ENCODE data around the gene ZNF592. TPM values are rescaled to one million over a fixed set of nuclear protein-coding genes. Genes with fewer than 3 reads are reported as not detected.

ZNF592 gene
- polyA plus RNA-seq, 1 donor (not counting 4 experiments of a cell fraction or from before 2014, with no cell fraction given) = 4.1 TPM

DNA sequence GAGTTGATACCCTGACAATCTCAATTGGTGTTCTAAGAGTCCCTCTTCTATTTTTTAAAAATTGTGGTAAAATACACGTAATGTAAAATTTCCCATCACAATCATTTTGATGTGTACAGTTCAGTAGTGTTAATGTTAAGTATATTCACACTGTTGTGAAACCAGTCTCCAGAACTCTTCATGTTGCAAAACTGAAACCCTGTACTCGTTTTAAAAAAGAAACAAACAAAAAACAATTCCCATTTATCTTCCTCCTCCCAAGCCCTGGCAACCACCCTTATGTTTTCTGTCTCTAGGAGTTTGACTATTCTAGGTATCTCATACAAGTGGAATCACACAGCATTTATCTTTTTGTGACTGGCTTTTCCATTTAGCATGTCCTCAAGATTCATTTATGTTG is 40.1 kb downstream of the ZNF592 start:
- Histone ChIP-seq H3K27ac (ENCODE audit: control insufficient read depth, insufficient read depth, low read length) (no peak overlapping the region), H3K79me2 (ENCODE audit: control insufficient read depth, insufficient read depth, low read length) (peaks cover 45% of the 10 kb centered on the region), H3K4me2 (ENCODE audit: control insufficient read depth, extremely low read depth, insufficient read depth, low read depth, low read length) (no peak overlapping the region), H3K27me3 (ENCODE audit: control insufficient read depth, extremely low read depth, insufficient read depth, low read length) (no peaks in the 10 kb centered on the region), H3K9me1 (ENCODE audit: control insufficient read depth, extremely low read depth, insufficient read depth, low read length) (no peaks in the 10 kb centered on the region), H3K9me3 (ENCODE audit: control insufficient read depth, low read depth, low read length) (no peaks in the 10 kb centered on the region), H4K20me1 (ENCODE audit: control insufficient read depth, extremely low read depth, insufficient read depth, low read length) (peaks cover 5% of the 10 kb centered on the region), H3K36me3 (ENCODE audit: control insufficient read depth in 2 of 2, extremely low read depth in 1 of 2, insufficient read depth in 2 of 2, low read length in 2 of 2) (peaks cover 20 to 25% of the 10 kb centered on the region in 2 experiments), H3K4me3 (ENCODE audit: control insufficient read depth in 2 of 3, extremely low read depth in 1 of 3, insufficient read depth in 2 of 3, low read depth in 1 of 3, low read length in 3 of 3) (no peak overlapping the region), H3K4me1 (ENCODE audit: control insufficient read depth, extremely low read depth, insufficient read depth, low read length) (no peaks in the 10 kb centered on the region), H2AFZ (ENCODE audit: control insufficient read depth, low read length) (no peak overlapping the region), H3K9ac (ENCODE audit: control insufficient read depth, extremely low read depth, insufficient read depth, low read length) (no peak overlapping the region)
- DNase-seq (ENCODE audit: low read depth, low spot score) = no peak
- dilution Hi-C loops (cut with MboI; ENCODE audit: extremely low pct_ligation_motif_present, low sequenced_read_pairs) = no loop called here
- FAIRE-seq = no peak
- no peak for TF ChIP-seq EZH2 (IDR thresholded peaks at IDR 0.05; ENCODE audit: low read length)
- TF ChIP-seq, protein P1, sequence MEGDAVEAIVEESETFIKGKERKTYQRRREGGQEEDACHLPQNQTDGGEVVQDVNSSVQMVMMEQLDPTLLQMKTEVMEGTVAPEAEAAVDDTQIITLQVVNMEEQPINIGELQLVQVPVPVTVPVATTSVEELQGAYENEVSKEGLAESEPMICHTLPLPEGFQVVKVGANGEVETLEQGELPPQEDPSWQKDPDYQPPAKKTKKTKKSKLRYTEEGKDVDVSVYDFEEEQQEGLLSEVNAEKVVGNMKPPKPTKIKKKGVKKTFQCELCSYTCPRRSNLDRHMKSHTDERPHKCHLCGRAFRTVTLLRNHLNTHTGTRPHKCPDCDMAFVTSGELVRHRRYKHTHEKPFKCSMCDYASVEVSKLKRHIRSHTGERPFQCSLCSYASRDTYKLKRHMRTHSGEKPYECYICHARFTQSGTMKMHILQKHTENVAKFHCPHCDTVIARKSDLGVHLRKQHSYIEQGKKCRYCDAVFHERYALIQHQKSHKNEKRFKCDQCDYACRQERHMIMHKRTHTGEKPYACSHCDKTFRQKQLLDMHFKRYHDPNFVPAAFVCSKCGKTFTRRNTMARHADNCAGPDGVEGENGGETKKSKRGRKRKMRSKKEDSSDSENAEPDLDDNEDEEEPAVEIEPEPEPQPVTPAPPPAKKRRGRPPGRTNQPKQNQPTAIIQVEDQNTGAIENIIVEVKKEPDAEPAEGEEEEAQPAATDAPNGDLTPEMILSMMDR (optimal IDR thresholded peaks at IDR 0.05 in 1 of 3, IDR thresholded peaks at IDR 0.05 in 1 of 3, conservative IDR thresholded peaks at IDR 0.05 in 1 of 3; ENCODE audit: extremely low read depth in 1 of 3, insufficient read depth in 2 of 3, low read length in 3 of 3) = no peak

DNA sequence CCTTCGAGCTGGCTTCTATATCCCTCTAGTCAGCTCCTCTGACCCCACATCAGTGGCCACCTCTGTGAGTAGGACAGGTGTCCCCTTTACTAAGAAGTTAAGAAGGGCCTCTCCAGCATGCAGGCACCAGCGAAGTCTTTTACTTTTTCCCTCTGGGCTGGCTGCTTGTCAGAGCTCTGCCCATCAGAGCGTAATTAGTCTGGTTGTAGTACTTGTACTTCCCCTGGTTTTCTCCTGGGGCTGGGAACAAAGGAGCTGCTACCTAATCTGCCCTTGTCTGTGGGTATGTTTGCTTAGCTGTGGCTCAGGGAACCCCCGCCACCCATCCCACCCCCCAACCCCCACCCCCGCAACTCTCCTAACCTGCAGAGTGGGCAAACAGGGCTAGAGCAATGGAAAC is 41.4 kb downstream of the ZNF592 start:
- H3K27ac ChIP-seq (ENCODE audit: control insufficient read depth, insufficient read depth, low read length) = no peak overlapping the region
- H3K36me3 ChIP-seq (ENCODE audit: control insufficient read depth in 2 of 2, extremely low read depth in 1 of 2, insufficient read depth in 2 of 2, low read length in 2 of 2) = peaks cover 12 to 14% of the 10 kb centered on the region in 2 experiments
- TF ChIP-seq EZH2 (IDR thresholded peaks at IDR 0.05; ENCODE audit: low read length) = no peak
- TF ChIP-seq, protein P1 (optimal IDR thresholded peaks at IDR 0.05 in 1 of 3, IDR thresholded peaks at IDR 0.05 in 1 of 3, conservative IDR thresholded peaks at IDR 0.05 in 1 of 3; ENCODE audit: extremely low read depth in 1 of 3, insufficient read depth in 2 of 3, low read length in 3 of 3) = no peak
- H4K20me1 ChIP-seq (ENCODE audit: control insufficient read depth, extremely low read depth, insufficient read depth, low read length) = peaks cover 5% of the 10 kb centered on the region
- H3K79me2 ChIP-seq (ENCODE audit: control insufficient read depth, insufficient read depth, low read length) = peaks cover 36% of the 10 kb centered on the region
- no peaks in the 10 kb centered on the region for H3K9me3 ChIP-seq (ENCODE audit: control insufficient read depth, low read depth, low read length)
- no peak for DNase-seq (ENCODE audit: low read depth, low spot score)
- FAIRE-seq = no peak
- no peak overlapping the region for H2AFZ ChIP-seq (ENCODE audit: control insufficient read depth, low read length)
- no peak overlapping the region for H3K9ac ChIP-seq (ENCODE audit: control insufficient read depth, extremely low read depth, insufficient read depth, low read length)
- no peaks in the 10 kb centered on the region for H3K27me3 ChIP-seq (ENCODE audit: control insufficient read depth, extremely low read depth, insufficient read depth, low read length)
- H3K4me3 ChIP-seq (ENCODE audit: control insufficient read depth in 2 of 3, extremely low read depth in 1 of 3, insufficient read depth in 2 of 3, low read depth in 1 of 3, low read length in 3 of 3) = no peak overlapping the region
- H3K4me1 ChIP-seq (ENCODE audit: control insufficient read depth, extremely low read depth, insufficient read depth, low read length) = no peaks in the 10 kb centered on the region
- dilution Hi-C loops (cut with MboI; ENCODE audit: extremely low pct_ligation_motif_present, low sequenced_read_pairs) = no loop called here
- H3K9me1 ChIP-seq (ENCODE audit: control insufficient read depth, extremely low read depth, insufficient read depth, low read length) = no peaks in the 10 kb centered on the region
- no peak overlapping the region for H3K4me2 ChIP-seq (ENCODE audit: control insufficient read depth, extremely low read depth, insufficient read depth, low read depth, low read length)

All from keratinocyte (primary cell).